SK-N-SH treated with all-trans-retinoic acid at 6 μM for 48 hours (cell line): ENCODE measurements around the gene SGF29.

Experiments used
- RARB ChIP-seq: fragments of 250-450 bp; sonication (Bioruptor Pico); IDR thresholded peaks from 2 replicates; pipeline ENCODE4 v1.8.0; 2021; ENCODE audit warnings: mild to moderate bottlenecking, moderate library complexity
- SNAI2 ChIP-seq: fragments of 250-450 bp; sonication (Bioruptor Pico); IDR thresholded peaks from 2 replicates; pipeline ENCODE4 v1.5.0; 2020; ENCODE audit warnings: mild to moderate bottlenecking, moderate library complexity
- ZFP3 ChIP-seq: fragments of 250-450 bp; sonication (Bioruptor Pico); IDR thresholded peaks from 2 replicates; pipeline ENCODE4 v1.5.0; 2020; ENCODE audit warnings: mild to moderate bottlenecking, moderate library complexity
- TF ChIP-seq, protein P1 (sequence below): fragments of 250-450 bp; sonication (Bioruptor Pico); IDR thresholded peaks from 2 replicates; pipeline ENCODE4 v1.8.0; 2020; ENCODE audit warnings: mild to moderate bottlenecking, moderate library complexity, borderline replicate concordance

DNA sequence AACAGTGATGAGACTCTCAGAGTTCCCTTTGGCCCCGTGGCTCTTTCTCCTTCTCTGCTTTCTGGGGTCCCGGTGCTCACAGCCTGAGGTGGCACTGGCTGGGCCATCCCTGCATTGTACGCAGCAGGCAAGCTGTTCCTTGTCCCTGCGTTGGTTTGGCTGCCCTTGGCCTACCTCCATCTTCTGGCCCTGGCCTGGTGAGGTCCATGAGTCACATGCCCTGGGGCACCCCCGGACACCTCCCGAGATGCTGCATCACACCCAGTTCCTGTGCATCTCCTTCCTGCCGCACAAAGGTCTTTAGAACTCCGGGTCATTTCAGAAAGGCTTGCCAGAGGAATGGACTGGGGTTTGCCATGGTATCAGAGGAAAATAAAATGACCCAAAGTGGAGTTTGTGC is 33.7 kb downstream of the SGF29 start:
- TF ChIP-seq ZFP3, result no peak
- no peak for TF ChIP-seq SNAI2
- TF ChIP-seq, protein P1, sequence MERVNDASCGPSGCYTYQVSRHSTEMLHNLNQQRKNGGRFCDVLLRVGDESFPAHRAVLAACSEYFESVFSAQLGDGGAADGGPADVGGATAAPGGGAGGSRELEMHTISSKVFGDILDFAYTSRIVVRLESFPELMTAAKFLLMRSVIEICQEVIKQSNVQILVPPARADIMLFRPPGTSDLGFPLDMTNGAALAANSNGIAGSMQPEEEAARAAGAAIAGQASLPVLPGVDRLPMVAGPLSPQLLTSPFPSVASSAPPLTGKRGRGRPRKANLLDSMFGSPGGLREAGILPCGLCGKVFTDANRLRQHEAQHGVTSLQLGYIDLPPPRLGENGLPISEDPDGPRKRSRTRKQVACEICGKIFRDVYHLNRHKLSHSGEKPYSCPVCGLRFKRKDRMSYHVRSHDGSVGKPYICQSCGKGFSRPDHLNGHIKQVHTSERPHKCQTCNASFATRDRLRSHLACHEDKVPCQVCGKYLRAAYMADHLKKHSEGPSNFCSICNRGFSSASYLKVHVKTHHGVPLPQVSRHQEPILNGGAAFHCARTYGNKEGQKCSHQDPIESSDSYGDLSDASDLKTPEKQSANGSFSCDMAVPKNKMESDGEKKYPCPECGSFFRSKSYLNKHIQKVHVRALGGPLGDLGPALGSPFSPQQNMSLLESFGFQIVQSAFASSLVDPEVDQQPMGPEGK, result no peak
- TF ChIP-seq RARB (CRISPR knock-in tag), result no peak
